Activated CD4-positive, alpha-beta T cell treated with anti-CD3 and anti-CD28 coated beads, Interleukin-2, amount 50 U/mL, for 1 hour (primary cell): ENCODE data around the gene SNX25.
A peak's percentile ranks its signal among the peaks of the same experiment; 100 is the strongest.

Experiments used
- DNase-seq: peaks from one replicate; pipeline ENCODE4 v3.0.0-alpha.2; 2020

Gene SNX25

DNA sequence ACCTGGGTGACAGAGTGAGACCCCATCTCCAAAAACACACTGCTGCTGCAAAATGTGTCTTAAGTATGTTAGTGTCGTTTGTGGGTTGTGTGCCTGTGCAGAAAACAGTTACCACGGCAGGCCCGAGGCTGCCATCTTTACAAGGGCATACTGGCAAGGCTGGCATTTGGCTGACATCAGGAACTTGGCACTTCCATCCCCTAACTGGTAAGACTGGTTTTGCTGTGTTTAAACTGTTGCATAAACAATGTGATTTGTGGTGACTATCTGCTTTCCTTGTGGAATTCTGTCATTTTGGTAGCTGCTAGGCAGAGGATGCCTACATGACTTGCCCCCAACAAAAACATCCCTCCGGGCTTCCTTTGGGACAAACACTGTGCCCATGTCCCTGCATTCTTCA, 174.1 kb downstream of the SNX25 start:
- DNase-seq = no peak

DNA sequence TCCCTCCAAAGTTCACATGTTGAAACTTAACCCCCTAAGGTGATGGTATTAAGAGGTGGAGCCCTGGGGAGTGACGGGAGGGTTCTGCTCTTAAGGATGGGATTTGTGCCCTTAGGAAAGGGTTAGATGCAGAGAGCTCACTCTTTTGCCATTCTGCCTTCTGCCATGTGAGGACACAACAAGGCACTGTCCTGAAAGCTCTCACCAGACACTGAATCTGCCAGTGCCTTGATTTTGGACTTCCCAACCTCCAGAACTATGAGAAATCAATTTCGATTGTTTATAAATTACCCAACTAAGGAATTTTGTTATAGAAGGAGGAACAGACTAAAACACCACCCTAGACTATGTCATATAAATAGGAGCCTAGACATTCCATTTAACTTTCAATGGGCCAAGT, 174.7 kb downstream of the SNX25 start:
- no peak for DNase-seq

DNA sequence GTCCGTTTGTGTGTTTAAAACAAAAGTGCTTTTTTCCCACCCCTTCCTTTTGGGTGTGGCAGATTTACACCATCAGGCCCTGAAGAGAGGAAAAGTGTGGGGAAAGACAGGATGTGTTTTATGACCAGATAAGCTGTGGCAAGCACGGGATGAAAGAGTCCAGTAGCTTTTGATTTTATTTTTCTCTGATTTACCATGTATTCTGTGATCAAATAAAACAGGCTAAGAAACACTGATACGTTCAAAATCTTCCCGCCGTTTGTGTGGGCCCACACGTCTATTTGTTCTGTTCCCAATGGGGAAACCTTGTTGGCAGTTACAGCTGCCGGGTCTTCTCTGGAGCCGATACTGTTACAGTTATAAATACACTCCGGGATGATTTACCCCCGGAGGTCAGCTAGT, 175.5 kb downstream of the SNX25 start:
- DNase-seq = no peak

DNA sequence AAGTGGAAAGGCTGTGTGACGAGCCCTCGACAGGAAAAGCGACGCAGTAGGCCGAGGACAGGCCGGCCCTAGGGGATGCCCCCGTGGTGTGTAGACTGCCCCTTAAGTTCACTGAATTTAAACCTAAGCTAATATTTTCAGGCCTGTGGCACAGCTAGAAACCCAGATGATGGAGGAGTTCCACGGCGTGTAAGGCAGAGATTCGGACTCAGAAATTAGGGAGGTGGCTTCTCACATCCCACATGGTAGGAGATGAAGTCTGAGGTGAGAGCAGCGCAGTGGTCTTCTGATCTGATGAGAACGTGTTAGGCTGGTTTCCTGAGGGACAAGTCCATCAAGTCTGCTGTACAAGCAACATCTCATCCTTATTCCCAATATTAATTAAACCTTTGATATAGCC, 178.6 kb downstream of the SNX25 start:
- DNase-seq = no peak

DNA sequence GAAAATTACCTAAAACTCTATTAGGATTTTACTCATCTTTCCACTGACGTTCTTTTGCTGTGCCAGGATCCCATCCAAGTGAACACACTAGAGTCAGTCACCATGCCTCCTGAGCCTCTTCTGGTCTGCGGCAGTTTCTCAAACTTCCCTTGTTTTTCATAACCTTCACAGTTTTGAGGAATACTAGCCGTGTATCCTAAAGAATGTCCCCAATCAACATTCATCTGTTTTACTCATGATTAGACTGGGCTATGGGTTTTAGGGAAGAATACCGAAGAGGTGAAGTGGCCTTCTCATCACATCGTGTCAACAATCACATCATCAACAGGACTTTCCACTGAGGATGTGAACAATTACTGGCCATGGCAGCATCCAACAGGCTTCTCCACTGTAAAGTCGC, 181.5 kb downstream of the SNX25 start:
- no peak for DNase-seq

DNA sequence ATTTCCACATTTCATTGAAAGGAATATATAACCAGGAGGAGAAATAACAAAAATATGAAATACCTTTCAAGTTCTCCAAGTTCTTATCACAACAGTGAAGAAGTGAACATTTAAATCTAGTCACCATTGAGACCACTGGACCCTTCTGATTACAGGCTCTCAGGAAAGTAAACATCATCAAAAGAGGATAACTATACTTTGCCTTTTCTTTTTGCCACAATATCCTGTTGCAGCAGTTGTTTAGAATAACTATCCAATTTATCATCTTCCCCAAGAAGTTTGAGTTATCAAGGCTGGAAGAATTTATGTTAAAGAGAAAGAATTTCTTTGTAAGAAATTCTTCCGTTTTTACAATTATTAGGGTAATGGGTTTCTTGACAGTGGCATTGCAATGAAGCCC, 182.8 kb downstream of the SNX25 start:
- DNase-seq = no peak

DNA sequence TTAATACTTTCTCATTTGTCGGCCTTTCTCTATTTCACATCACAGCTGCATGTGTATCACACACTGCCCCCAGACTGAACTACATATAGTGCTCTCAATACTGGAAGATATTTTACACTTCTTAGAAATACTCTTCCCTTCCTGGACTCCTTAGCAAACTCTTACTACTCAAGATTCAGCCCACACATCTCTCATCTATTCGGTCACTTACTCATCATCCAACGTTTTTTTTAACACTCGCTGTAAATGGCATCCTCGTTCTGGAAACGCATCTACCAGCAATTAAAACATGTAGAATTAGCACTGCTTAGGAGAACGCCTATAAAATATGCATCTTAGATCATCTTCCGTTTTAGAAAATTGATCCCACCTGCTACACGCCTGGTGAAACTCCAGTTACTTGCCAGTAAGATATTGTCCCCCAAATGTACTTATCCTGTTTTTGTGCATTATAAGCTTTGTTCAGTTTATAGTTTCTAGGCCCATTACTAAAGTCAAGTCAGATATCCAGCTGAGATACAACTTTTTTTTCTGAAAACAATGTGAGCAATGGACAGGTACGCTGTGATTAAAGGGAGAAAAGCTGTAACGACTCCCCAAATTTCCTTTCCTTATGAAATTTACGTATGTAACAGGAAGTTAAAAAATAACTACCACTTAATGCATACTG, 185.3 kb downstream of the SNX25 start:
- DNase-seq = no peak

DNA sequence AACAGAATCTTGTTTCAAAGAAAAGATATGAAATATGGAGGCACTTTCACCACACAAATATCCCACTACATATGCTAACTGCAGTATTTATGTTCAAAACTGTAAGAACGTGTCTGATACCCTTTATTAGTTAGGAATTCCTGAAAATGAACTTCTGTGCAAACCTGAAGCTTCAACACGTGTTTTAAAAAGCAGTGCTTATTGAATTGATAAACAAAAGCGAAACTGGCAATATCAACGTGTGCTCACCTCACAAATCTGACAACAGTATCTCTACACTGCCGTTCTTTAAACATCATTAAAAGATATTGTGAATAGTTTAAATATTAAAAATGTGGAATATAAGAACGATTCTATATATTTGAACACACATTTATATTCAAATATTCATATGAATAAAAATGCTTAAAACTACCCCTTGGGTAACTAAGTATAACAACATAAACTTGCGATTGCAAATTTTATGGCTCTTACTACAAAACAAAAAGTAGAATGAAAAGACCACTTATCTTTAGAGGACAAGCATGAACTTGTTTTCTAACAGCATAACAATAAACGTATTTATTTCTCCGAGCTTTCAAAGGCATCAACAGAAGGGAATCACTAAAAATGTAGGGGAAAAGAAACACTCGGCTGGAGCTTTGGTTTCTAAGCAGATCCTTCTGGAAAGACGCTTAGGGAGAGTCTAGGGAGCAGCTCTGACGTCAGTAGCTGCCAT, 186.0 kb downstream of the SNX25 start, which contains the start of gene LRP2BP:
Gene LRP2BP (minus strand): TSS at position 687 of the 718 bp plus-strand sequence. CDS start 17,738 bp downstream, outside the sequence.
- DNase-seq = no peak

DNA sequence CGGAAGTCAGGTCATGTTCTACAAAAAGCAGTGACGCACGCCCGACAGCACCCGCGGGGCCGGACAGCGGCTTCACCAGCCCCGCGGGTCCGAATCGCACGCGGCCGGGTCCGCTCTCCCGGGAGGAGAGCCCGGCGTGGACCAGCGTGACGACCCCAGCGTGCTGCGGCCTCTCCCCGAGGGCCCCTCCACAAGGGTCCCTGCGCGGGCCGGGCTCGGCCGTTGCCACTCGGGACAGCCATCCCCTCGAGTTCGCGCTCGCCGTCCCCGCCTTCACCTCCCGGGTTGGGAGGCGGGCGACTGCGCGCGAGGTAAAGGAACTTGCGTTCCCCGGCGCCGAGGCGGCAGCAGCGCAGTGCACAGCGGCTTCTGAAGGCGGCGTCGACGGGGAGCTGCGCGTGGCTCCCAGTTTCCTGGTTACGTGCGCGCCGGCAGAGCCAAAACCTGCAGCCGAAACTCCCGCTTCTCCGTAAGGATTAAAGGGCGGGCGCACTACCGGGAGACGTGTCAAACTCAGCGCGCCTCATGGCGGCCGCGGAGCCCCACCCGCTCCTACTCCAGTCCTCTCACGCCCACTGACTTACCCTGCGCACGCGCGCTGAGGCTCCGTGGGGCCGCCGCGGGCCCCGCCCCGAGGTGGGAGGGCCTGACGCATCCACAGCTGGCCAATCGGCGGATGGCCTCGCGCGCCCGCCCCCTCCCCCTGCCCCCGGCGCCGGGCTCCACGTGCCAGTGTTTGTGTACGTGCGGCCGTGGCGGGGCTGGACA, 186.7 kb downstream of the SNX25 start:
- DNase-seq = peak; percentile 93

DNA sequence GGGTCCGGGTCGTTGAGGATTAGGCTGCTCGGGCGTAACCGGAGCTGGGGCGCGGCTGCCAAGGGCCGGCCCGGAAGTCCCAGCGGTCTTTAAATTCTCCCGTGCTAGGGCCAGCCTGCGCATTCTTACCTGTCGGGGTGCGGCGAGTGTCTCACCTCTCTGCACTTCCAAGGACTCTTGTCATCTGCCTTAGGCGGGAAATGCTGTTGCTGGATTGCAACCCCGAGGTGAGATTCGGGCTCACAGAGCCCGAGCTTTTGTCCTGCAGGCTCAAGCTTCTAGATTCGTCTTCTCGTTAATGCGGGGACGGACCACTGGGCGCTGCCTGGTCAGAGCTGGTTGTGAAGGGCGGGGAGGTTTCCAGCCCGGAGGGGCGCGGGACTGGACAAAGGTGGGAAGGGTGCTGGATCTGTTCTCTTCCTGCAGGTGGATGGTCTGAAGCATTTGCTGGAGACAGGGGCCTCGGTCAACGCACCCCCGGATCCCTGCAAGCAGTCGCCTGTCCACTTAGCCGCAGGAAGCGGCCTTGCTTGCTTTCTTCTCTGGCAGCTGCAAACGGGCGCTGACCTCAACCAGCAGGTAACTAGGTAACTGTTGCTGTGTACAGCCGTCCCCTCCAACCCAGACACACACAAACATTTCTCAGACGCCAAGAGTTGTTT, 187.5 kb downstream of the SNX25 start, which contains the start of gene ANKRD37:
Gene ANKRD37 (plus strand): TSS at position 118 of the 662 bp plus-strand sequence. CDS start 83 bp downstream, at position 201.
- no peak for DNase-seq

DNA sequence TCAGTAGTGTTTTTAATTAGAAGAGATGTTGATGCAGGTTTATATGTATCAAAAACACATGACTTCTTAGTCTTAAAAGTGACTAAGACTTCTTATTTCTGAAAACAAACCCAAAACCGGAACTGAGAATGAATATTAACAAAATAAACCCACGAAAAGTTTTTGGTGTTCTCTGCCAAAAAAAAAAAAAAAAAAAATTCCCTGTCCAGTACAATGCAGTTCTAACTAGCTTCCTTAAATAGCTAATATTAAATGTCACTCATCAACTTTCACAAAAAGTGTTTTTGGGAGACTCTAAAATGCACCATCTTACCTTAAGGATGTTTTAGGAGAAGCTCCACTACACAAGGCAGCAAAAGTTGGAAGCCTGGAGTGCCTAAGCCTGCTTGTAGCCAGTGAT, 189.2 kb downstream of the SNX25 start:
- DNase-seq = no peak

DNA sequence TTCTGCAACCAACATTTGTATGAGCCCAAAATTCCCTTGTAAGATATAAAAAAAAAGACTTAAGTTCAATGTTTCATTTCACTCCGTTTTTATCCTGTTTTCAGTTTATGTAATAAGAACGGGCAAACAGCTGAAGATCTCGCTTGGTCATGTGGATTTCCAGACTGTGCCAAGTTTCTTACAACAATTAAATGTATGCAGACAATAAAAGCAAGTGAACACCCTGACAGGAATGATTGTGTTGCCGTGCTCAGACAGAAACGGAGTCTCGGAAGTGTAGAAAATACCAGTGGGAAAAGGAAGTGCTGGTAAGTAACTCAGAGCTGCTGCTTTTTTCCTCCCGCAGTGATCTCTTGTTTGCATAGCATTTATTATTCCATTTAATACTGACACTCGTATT, 190.1 kb downstream of the SNX25 start:
- no peak for DNase-seq

DNA sequence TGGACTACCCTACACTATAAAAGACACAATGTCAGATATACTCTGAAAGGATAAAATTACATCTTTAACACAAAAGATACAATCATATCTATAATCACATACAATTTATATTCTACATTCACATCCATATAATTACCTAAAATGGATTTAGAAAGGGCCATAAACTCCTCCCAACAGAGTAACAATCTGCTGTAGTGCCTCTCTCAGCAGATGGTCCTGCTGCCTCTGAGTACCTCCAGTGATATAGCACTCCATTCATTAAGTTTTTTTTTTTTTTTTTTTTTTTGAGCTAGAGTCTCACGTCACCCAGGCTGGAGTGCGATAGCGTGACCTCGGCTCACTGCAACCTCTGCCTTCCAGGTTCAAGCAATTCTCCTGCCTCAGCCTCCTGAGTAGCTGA, 194.6 kb downstream of the SNX25 start:
- no peak for DNase-seq

DNA sequence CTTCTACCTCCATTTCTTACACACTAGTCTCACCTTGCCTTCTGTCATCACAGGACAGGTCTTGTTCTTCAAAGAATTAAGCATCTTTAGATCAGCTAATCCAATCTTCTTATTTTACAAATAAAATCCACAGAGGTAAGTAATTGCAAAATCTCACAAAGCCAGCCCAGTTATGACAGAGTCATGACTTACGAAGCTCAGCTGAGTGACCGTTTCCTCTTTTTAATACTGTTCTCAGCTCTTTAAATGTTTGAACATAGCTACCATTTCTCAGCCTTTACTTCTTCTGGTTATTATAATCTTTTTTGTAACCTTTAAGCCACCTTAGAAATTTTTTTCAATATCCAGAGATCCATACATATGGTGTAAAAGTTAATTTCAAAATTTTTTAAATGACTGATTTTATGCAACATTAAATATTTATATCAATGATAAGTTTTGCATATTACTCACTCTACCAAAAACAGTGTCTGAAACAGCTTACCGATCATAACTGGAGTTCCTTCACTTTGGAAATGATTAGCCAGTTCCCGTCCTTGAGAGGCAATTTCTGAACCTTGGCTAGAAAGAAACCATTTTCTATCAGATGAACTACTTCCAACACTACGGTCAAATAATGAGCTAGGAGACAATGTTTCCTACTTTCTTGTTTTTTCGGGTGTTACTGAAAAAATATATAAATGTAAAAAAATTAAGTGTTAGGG, 196.1 kb downstream of the SNX25 start:
- DNase-seq = no peak

DNA sequence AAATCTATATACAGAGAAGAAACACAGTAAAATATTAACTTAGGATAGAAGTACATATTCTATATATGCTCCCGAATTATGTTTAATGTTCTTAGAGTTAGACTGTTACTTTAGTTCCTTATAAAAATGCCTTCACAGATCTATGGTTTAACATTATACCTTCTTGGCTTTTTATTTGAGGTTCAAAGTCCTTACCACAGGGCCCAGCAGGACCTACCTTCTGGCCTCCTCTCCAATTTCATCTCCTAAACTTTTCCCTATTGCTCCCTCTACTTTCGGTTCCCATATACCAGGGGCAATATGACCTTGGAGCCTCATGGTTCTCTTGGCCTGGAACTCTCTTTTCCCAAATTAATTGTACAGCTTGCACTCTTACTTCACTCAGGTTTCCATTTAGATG, 199.0 kb downstream of the SNX25 start:
- DNase-seq = no peak

DNA sequence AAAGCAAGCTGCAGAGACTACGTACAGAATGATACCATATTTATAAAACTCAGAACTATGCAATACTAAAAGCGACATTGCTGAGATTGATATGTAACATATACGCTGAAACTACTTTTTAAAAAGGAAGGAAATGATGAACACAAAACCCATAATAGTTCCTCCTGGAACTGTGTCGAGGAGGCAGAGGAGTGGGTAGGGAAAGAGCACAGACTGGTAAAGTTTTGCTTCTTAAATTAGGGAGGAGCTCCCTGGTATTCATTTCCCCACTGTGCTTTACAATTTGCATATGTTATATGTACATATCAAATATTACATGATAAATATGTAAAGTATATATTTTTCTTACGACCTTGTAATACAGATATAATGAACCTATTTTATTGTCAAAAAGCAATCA, 202.5 kb downstream of the SNX25 start:
- DNase-seq = no peak

DNA sequence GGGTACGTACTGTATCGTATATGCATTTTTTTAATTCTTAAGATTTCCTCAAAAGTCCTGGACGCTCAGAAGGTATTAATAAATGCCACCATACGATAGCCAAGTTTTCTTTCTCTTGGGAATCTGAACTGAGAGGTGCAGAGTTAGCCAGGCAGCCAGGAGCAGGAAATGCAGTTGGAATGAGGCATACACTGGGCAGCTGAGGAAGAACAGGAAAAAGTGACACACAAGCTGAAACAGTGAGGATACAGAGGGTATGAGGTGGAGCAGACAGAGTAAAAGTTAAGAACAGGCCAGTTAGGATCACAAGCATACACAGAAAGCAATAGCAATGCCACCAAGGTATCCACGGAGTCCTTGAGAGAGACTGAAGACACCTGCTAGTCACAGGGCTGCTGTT, 203.0 kb downstream of the SNX25 start:
- DNase-seq = no peak
